Fibroblast of lung (primary cell): Measurements from ENCODE around the gene CERS1.

ENCODE experiments used
- CTCF ChIP-seq, 2 donors: IDR thresholded peaks in 1 of 2; conservative IDR thresholded peaks in 1 of 2; 1 replicate in 1 of 2; 2 replicates in 1 of 2; pipeline ENCODE4 v1.5.1; 2011 to 2012; ENCODE audit warnings: low read length in 2 of 2, control low read depth in 1 of 2, inconsistent platforms in 1 of 2, low read depth in 1 of 2, mild to moderate bottlenecking in 1 of 2
- EZH2 ChIP-seq: IDR thresholded peaks from 2 replicates; pipeline ENCODE4 v1.5.1; 2012; ENCODE audit warnings: low read length, control low read depth, mild to moderate bottlenecking; ENCODE audit errors: missing control alignments

GRCh38 chr19:18929311-18929710, 33.4 kb upstream of the CERS1 start:
- TF ChIP-seq EZH2 = no peak
- TF ChIP-seq CTCF (conservative IDR thresholded peaks at IDR 0.05 in 1 of 2, IDR thresholded peaks at IDR 0.05 in 1 of 2; ENCODE audit: low read depth in 1 of 2, low read length in 2 of 2) = no peak
